ENCODE data around the gene TMEM30A.

TMEM30A gene

GRCh38 chr6:75208298-75209183, 76.1 kb downstream of the TMEM30A start:
- WGBS = 2% methylated on average over 29 of the region's 33 CpGs
- H3K18ac ChIP-seq (ENCODE audit: low read depth in 1 of 2, low read length in 2 of 2) = peak overlapping the region; percentile 40 to 73
- H2BK12ac ChIP-seq (ENCODE audit: low read length in 2 of 2) = peak overlapping the region; percentile 38 to 81
- H3K4me1 ChIP-seq (ENCODE audit: control insufficient read depth, insufficient read depth, low read depth, low read length) = peaks cover 12% of the 10 kb centered on the region
- peak overlapping the region; percentile 16 for H2AFZ ChIP-seq (ENCODE audit: low read depth, low read length)
- H3K27me3 ChIP-seq (ENCODE audit: control insufficient read depth in 1 of 2, insufficient read depth in 1 of 2, low read length in 2 of 2) = no peaks in the 10 kb centered on the region
- peak overlapping the region; percentile 35 for H2BK120ac ChIP-seq (ENCODE audit: low read depth, low read length)
- H2BK5ac ChIP-seq (ENCODE audit: low read depth, low read length, poor library complexity, severe bottlenecking) = no peak overlapping the region
- H2AK5ac ChIP-seq (ENCODE audit: low read length, severe bottlenecking) = no peak overlapping the region
- H3K27ac ChIP-seq (ENCODE audit: low read length, poor library complexity, severe bottlenecking) = no peak overlapping the region
- no peak overlapping the region for H3K14ac ChIP-seq (ENCODE audit: low read length in 2 of 2)
- peak overlapping the region; percentile 28 for H4K91ac ChIP-seq (ENCODE audit: low read length)
- H3K4me3 ChIP-seq (ENCODE audit: insufficient read depth in 1 of 2, low read depth in 1 of 2, low read length in 2 of 2) = peak overlapping the region in 1 of 2 experiments; percentile 96
- H3K79me1 ChIP-seq (replicated peaks; ENCODE audit: low read length, poor library complexity, severe bottlenecking) = peaks cover 4% of the 10 kb centered on the region
- peak; percentile 90 for DNase-seq
- H3K9me3 ChIP-seq (ENCODE audit: control insufficient read depth, low read length) = no peaks in the 10 kb centered on the region
- peak overlapping the region; percentile 26 to 35 for H3K4ac ChIP-seq (ENCODE audit: low read depth in 1 of 2, low read length in 2 of 2)
- H3K9ac ChIP-seq (ENCODE audit: low read length) = peak overlapping the region; percentile 95
- H4K8ac ChIP-seq (ENCODE audit: low read length) = peak overlapping the region; percentile 45
- no peak overlapping the region for H3K23ac ChIP-seq (ENCODE audit: low read length in 2 of 2)
- peak overlapping the region; percentile 63 for H2BK15ac ChIP-seq (ENCODE audit: low read depth, poor library complexity, severe bottlenecking)
- H3K36me3 ChIP-seq (ENCODE audit: control insufficient read depth in 1 of 2, insufficient read depth in 2 of 2, low read depth in 1 of 2, low read length in 2 of 2) = no peaks in the 10 kb centered on the region
- peak overlapping the region; percentile 24 for H3K4me2 ChIP-seq (ENCODE audit: low read length, poor library complexity, severe bottlenecking)

GRCh38 chr6:75206576-75207342, 77.8 kb downstream of the TMEM30A start:
- WGBS = 4% methylated on average over 35 of the region's 35 CpGs
- Histone ChIP-seq H3K14ac (ENCODE audit: low read length in 2 of 2) (no peak overlapping the region), H2AFZ (ENCODE audit: low read depth, low read length) (no peak overlapping the region), H2BK12ac (ENCODE audit: low read length in 2 of 2) (peak overlapping the region; percentile 85 to 87), H2BK5ac (ENCODE audit: low read depth, low read length, poor library complexity, severe bottlenecking) (no peak overlapping the region), H2BK120ac (ENCODE audit: low read depth, low read length) (peak overlapping the region; percentile 90), H3K79me1 (replicated peaks; ENCODE audit: low read length, poor library complexity, severe bottlenecking) (peaks cover 4% of the 10 kb centered on the region), H3K27me3 (ENCODE audit: control insufficient read depth in 1 of 2, insufficient read depth in 1 of 2, low read length in 2 of 2) (no peaks in the 10 kb centered on the region), H4K91ac (ENCODE audit: low read length) (peak overlapping the region; percentile 95), H3K4me2 (ENCODE audit: low read length, poor library complexity, severe bottlenecking) (peak overlapping the region; percentile 93), H3K36me3 (ENCODE audit: control insufficient read depth in 1 of 2, insufficient read depth in 2 of 2, low read depth in 1 of 2, low read length in 2 of 2) (no peaks in the 10 kb centered on the region), H3K4me1 (ENCODE audit: control insufficient read depth, insufficient read depth, low read depth, low read length) (peaks cover 21% of the 10 kb centered on the region), H3K9ac (ENCODE audit: low read length) (peak overlapping the region; percentile 95), H3K9me3 (ENCODE audit: control insufficient read depth, low read length) (no peaks in the 10 kb centered on the region), H3K23ac (ENCODE audit: low read length in 2 of 2) (peak overlapping the region in 1 of 2 experiments; percentile 73), H2AK5ac (ENCODE audit: low read length, severe bottlenecking) (peak overlapping the region; percentile 52), H3K18ac (ENCODE audit: low read depth in 1 of 2, low read length in 2 of 2) (peak overlapping the region; percentile 98 to 99), H2BK15ac (ENCODE audit: low read depth, poor library complexity, severe bottlenecking) (peak overlapping the region; percentile 85), H3K27ac (ENCODE audit: low read length, poor library complexity, severe bottlenecking) (peak overlapping the region; percentile 85), H4K8ac (ENCODE audit: low read length) (peak overlapping the region; percentile 96), H3K4me3 (ENCODE audit: insufficient read depth in 1 of 2, low read depth in 1 of 2, low read length in 2 of 2) (peak overlapping the region; percentile 37 to 96), H3K4ac (ENCODE audit: low read depth in 1 of 2, low read length in 2 of 2) (peak overlapping the region; percentile 94 to 96)
- DNase-seq = peak; percentile 84

- H3K9me3 ChIP-seq (ENCODE audit: control insufficient read depth, low read length) = no peaks in the 10 kb centered on the region
- peak within 1 kb of the TSS; percentile 90 for H2BK120ac ChIP-seq (ENCODE audit: low read depth, low read length)
- H3K23ac ChIP-seq (ENCODE audit: low read length in 2 of 2) = peak within 1 kb of the TSS in 1 of 2 experiments; percentile 87
- H3K9ac ChIP-seq (ENCODE audit: low read length) = peak within 1 kb of the TSS; percentile 95
- H3K4me3 ChIP-seq (ENCODE audit: insufficient read depth in 1 of 2, low read depth in 1 of 2, low read length in 2 of 2) = peak within 1 kb of the TSS; percentile 89 to 96
- peaks cover 4% of the 10 kb centered on the region for H3K79me1 ChIP-seq (replicated peaks; ENCODE audit: low read length, poor library complexity, severe bottlenecking)
- H3K4me1 ChIP-seq (ENCODE audit: control insufficient read depth, insufficient read depth, low read depth, low read length) = peaks cover 22% of the 10 kb centered on the region
- DNase-seq = peak; percentile 98
- H3K4me2 ChIP-seq (ENCODE audit: low read length, poor library complexity, severe bottlenecking) = peak within 1 kb of the TSS; percentile 93
- H2BK15ac ChIP-seq (ENCODE audit: low read depth, poor library complexity, severe bottlenecking) = peak within 1 kb of the TSS; percentile 85
- no peaks in the 10 kb centered on the region for H3K27me3 ChIP-seq (ENCODE audit: control insufficient read depth in 1 of 2, insufficient read depth in 1 of 2, low read length in 2 of 2)
- H2AFZ ChIP-seq (ENCODE audit: low read depth, low read length) = peak within 1 kb of the TSS; percentile 55
- peak within 1 kb of the TSS; percentile 87 for H4K91ac ChIP-seq (ENCODE audit: low read length)
- H2BK5ac ChIP-seq (ENCODE audit: low read depth, low read length, poor library complexity, severe bottlenecking) = peak within 1 kb of the TSS; percentile 68
- peak within 1 kb of the TSS in 1 of 2 experiments; percentile 85 for H3K14ac ChIP-seq (ENCODE audit: low read length in 2 of 2)
- H2BK12ac ChIP-seq (ENCODE audit: low read length in 2 of 2) = peak within 1 kb of the TSS; percentile 85 to 98
- peak within 1 kb of the TSS; percentile 85 for H3K27ac ChIP-seq (ENCODE audit: low read length, poor library complexity, severe bottlenecking)
- peak within 1 kb of the TSS; percentile 52 for H2AK5ac ChIP-seq (ENCODE audit: low read length, severe bottlenecking)
- H3K36me3 ChIP-seq (ENCODE audit: control insufficient read depth in 1 of 2, insufficient read depth in 2 of 2, low read depth in 1 of 2, low read length in 2 of 2) = no peaks in the 10 kb centered on the region
- WGBS = 1% methylated on average over 57 of the region's 64 CpGs
- peak within 1 kb of the TSS; percentile 94 to 96 for H3K4ac ChIP-seq (ENCODE audit: low read depth in 1 of 2, low read length in 2 of 2)
- H4K8ac ChIP-seq (ENCODE audit: low read length) = peak within 1 kb of the TSS; percentile 96
- peak within 1 kb of the TSS; percentile 98 to 99 for H3K18ac ChIP-seq (ENCODE audit: low read depth in 1 of 2, low read length in 2 of 2)
Observed at GRCh38 chr6:75205776-75206575, 78.6 kb downstream of the TMEM30A start, which contains the start of gene COL12A1. Gene COL12A1 (minus strand): TSS chr6:75206053. CDS start chr6:75202792, 3,261 bp downstream.

All from mesenchymal stem cell (in vitro differentiated cells and primary cell).